NCI-H748 treated with DMSO at 0.1 percent for 48 hours (cell line): Measurements from ENCODE around the gene TSPAN9.

Experiments used
- DNase-seq: peaks from one replicate; lab custom pipeline; 2025; lab: John Stamatoyannopoulos, UW

Gene TSPAN9

DNA sequence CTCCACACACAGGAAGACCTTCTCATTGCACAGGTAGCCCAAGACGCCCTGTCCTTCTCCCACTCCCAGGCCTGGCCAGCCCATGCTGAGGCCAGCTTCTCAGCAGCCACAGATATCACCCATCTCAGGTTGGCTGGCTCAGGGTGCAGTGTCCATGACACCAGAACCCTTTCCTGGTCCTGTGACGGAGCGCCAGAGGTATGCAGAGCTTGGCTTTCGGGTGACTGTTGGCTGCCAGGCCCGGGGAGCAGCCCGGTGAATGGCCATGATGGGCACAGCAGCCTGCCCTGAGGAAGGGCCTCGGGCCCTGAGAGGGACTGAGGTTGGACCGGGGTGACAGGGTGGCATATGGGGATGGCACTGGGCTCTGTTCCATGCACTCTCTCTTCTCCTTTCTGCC is 173.4 kb downstream of the TSPAN9 start:
- DNase-seq = no peak

DNA sequence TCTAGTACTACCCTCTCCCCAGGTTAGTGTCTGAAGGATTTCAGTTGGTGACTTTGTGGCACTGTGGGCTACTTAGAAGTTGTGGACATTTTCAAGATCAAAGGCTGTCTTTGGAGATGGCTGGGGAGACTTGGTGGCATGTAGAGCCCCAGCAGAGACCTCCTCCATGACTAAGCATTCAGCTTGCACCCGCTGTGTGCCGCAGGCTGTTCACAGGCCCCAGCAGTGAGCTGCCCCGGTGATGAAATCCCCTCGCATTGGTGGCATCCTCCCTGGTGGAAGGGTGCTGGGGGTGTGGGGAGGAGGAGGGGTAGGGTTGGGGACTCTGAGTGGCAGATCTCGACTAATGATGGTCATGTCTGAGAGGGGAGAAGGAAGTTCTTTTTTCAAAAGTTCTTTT is 173.9 kb downstream of the TSPAN9 start:
- no peak for DNase-seq

GRCh38 chr12:3251691-3252090 is 174.5 kb downstream of the TSPAN9 start:
- no peak for DNase-seq

DNA sequence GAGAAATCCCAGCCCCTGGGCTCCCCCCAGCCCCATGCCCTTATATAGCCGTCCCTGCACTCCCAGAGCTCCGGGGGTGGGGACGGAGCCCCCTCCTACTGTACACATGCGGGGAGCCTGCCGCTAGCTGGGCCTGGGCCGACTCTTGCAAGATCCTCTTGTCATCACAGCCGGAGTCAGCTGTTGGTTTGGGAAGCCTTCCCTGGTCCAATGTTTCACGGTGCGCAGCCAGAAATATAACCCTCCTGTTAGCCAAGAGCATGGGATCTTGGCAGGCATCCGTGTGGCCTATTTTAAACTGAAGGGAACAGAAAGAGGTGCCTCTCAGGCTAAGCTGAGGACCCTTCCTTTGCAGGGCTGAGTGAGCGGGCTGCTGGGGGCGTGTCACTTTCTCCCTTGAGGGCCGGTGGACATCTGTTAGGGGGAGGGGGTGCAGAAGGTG is 175.3 kb downstream of the TSPAN9 start:
- DNase-seq = no peak

- no peak for DNase-seq
Observed at GRCh38 chr12:3253682-3254275, 176.6 kb downstream of the TSPAN9 start.

GRCh38 chr12:3255057-3255456 is 177.9 kb downstream of the TSPAN9 start:
- no peak for DNase-seq

GRCh38 chr12:3256103-3256631 is 179.0 kb downstream of the TSPAN9 start:
- no peak for DNase-seq

GRCh38 chr12:3257411-3257810 is 180.2 kb downstream of the TSPAN9 start:
- DNase-seq = no peak

DNA sequence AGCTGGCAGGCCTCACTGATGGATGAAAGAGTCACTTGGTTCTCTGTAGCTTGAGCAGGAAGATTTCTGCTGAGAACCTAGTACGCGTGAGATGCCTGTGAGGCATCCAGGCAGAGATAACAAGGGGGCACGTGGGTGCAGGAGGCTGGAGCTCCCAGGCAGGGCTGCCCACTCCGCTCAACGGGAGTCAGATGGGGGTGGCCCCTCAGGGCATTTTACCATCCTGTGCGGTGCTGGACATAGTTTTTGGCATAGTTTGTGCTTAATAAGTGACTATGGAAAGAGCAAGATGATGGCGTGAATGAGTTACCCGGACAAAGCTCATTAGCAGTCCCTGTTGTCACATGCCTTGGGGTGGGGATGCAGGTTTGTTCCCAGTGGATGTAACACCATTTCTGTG is 182.8 kb downstream of the TSPAN9 start:
- no peak for DNase-seq

GRCh38 chr12:3261782-3262359 is 184.7 kb downstream of the TSPAN9 start:
- DNase-seq = no peak

DNA sequence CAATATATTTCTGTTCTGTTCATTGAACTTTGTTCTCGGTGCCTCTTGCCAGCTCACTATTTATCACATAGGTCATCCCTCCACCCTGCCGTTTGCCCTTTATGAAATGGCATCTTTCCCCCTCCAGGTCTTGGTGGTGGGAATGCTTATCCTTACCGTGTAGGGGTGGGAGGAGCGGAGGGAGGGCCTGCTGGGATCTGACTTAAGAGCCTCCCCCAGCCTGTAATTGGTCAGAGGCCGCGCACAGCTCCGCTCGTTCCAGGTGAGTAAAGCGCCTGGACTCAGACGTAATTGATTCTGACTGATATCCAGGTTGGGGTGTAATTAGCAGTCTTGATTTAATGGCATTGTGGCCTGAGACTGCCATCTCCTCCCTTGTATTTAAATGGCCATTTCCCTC is 185.3 kb downstream of the TSPAN9 start:
- DNase-seq = no peak

GRCh38 chr12:3263282-3263681 is 186.1 kb downstream of the TSPAN9 start:
- DNase-seq = no peak

DNA sequence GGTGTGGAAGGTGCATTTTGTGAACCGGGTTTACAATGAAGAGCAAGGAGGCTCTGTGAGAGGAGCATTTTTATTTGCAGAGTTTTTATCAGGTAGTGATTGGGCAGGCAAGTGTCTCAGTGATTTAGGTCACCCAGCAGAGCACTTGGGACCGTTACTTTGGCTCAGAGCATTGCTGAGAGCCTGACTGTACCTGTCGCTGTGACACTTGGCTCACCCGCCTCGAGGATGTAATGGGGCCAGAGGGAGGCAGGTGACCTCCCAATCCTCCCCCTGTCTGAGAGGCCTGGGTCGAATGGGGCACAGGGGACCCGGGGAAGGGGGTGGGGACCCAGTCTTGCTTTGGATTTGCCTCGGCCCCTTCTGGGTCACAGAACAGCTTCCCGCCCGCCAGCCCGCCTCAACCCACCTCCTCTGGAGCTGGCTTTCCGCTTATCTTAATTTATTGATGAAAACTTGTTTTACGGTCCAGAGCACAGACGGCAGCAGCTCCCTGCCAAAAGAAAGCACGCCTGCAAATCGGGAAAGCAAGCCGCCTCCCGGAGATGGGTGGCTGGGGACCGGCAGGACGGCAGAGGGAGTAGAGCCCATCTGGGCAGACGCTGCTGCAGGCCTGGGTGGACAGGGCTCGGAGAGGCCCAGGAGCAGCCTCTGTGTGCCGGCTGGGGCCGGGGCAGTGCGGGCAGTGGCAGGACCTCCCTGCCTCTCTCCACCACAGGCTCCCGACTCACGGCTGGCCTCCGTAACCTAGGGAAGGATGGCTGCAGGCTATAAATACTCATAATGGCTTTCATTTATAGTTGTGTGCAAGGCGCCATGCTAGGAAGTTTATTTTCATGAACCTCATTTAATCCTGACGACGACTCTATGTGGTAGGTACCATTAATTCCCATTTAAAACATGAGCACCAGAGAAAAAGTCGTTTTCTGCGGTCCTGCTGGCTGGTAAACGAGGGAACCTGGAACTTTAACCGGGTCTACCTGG is 187.1 kb downstream of the TSPAN9 start:
- DNase-seq = no peak

GRCh38 chr12:3265406-3265805 is 188.2 kb downstream of the TSPAN9 start:
- DNase-seq = no peak

DNA sequence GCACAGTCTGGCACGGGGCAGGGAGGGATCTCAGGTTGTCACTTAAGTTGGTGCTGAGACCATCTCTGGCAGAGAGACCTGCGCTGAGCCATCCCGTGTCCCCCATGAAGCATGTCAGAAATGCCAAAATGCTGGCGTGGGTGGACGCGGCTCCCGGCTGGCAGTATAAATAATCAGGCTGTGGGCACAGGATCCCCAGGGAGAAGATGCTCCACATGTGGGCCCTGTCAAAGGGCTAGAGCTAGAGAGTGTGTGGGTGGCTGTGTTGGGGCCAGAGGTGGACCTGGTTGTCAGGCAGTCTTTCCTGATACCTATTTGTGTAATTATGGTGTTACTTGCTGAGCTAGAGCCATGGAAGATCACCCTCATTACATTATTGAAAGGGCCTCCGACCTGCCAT is 189.5 kb downstream of the TSPAN9 start:
- no peak for DNase-seq

GRCh38 chr12:3267690-3268089 is 190.5 kb downstream of the TSPAN9 start:
- no peak for DNase-seq

DNA sequence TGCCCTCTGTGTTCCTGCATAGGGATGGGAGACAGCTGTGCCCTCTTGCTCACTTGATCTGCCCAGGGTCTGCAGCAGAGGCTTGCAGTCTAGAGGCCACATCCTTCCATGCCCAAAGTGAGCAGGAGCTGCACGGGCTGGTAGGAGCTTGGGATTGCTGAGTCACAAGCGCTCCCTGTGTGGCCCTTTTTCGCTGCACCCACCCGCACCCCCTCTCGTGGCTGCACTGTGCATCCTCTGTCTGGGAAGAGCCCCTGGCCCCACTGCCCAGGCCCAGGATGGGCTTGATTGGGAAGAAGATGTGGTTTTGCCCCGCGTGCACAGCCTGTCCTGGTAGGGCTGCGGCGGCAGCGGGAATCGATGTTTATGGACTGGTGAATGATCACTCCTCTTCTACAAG is 192.4 kb downstream of the TSPAN9 start:
- no peak for DNase-seq

GRCh38 chr12:3271146-3271545 is 194.0 kb downstream of the TSPAN9 start:
- DNase-seq = no peak

GRCh38 chr12:3271639-3272038 is 194.5 kb downstream of the TSPAN9 start:
- DNase-seq = no peak

GRCh38 chr12:3272958-3273357 is 195.8 kb downstream of the TSPAN9 start:
- no peak for DNase-seq

DNA sequence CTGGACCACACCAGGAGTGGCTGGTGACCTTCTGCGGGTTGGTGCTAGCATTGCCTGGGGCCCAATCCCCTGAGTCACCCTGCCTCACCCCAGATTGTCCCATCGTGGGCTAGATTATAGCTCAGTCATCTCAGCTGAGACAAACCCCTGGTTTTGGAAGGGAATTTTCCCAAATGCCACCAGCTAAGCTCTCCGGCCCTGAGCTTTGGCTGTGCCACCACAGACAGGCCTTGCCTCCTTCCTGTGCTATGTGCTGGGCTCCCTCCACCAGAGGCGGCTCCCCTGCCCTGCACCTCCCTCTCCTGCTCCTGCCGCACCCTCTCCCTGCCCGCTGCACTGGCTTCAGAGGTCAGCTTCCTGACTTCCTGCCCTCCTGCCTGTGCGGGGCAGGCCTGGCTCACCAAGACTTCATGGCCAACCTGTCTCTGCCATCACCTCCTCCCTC is 196.3 kb downstream of the TSPAN9 start:
- DNase-seq = no peak

DNA sequence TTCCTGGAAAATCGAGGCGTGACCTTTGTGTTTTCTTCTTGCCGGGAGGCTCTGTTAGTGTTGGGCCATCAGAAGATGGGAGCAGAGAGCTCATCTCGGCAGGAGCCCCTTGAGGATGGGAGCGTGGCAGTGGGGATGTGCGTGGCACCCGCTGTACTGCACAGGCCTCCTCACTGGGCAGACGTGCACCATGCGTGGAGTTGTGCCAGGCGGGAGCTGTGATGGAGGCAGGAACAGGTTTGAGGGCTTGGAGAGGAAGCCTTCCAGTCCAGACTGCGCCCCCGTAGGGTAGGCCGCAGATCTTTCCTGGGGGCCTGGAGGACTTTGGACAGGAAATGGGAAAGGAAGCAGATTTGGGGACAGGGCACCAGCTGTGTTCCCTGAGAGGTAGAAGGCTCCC is 197.5 kb downstream of the TSPAN9 start:
- DNase-seq = no peak
